ENCODE data around the gene UBR1. TPM values are rescaled to one million over a fixed set of nuclear protein-coding genes. Genes with fewer than 3 reads are reported as not detected.

UBR1 gene
- total RNA-seq, 1 donor from 2014 or later: 22.3 TPM

GRCh38 chr15:43125100-43125661 lies 19.3 kb upstream of the UBR1 start:
- no peaks in the 10 kb centered on the region for H3K27me3 Mint-ChIP-seq (ENCODE audit: low read depth)

GRCh38 chr15:43121863-43122262 lies 16.0 kb upstream of the UBR1 start:
- peaks cover 19% of the 10 kb centered on the region for H3K4me1 Mint-ChIP-seq (ENCODE audit: low read depth)
- no peak overlapping the region for H3K4me3 Mint-ChIP-seq (ENCODE audit: unreplicated experiment)
- no peaks in the 10 kb centered on the region for H3K9me3 Mint-ChIP-seq (ENCODE audit: low read depth)
- H3K27me3 Mint-ChIP-seq (ENCODE audit: low read depth): peaks cover 11% of the 10 kb centered on the region
- H3K27ac Mint-ChIP-seq (ENCODE audit: unreplicated experiment): no peak overlapping the region
- no peak for TF ChIP-seq CTCF (IDR thresholded peaks at IDR 0.05)
- no peaks in the 10 kb centered on the region for H3K36me3 Mint-ChIP-seq (ENCODE audit: low read depth)
- DNase-seq (ENCODE audit: low spot score): no peak

More at GRCh38 chr15:43125100-43125661, 19.3 kb upstream of the UBR1 start:
- no peak for DNase-seq (ENCODE audit: low spot score)
- no peak overlapping the region for H3K4me3 Mint-ChIP-seq (ENCODE audit: unreplicated experiment)
- H3K36me3 Mint-ChIP-seq (ENCODE audit: low read depth): peaks cover 2% of the 10 kb centered on the region
- peaks cover 23% of the 10 kb centered on the region for H3K4me1 Mint-ChIP-seq (ENCODE audit: low read depth)
- no peak for TF ChIP-seq CTCF (IDR thresholded peaks at IDR 0.05)
- peaks cover 5% of the 10 kb centered on the region for H3K9me3 Mint-ChIP-seq (ENCODE audit: low read depth)
- no peak overlapping the region for H3K27ac Mint-ChIP-seq (ENCODE audit: unreplicated experiment)

GRCh38 chr15:43118829-43119228 lies 13.0 kb upstream of the UBR1 start:
- TF ChIP-seq CTCF (IDR thresholded peaks at IDR 0.05): no peak
- H3K4me1 Mint-ChIP-seq (ENCODE audit: low read depth): peaks cover 11% of the 10 kb centered on the region
- H3K27me3 Mint-ChIP-seq (ENCODE audit: low read depth): peaks cover 20% of the 10 kb centered on the region
- no peaks in the 10 kb centered on the region for H3K36me3 Mint-ChIP-seq (ENCODE audit: low read depth)
- no peak overlapping the region for H3K27ac Mint-ChIP-seq (ENCODE audit: unreplicated experiment)
- no peaks in the 10 kb centered on the region for H3K9me3 Mint-ChIP-seq (ENCODE audit: low read depth)
- DNase-seq (ENCODE audit: low spot score): no peak
- no peak overlapping the region for H3K4me3 Mint-ChIP-seq (ENCODE audit: unreplicated experiment)

- H3K4me1 Mint-ChIP-seq (ENCODE audit: low read depth): peaks cover 7% of the 10 kb centered on the region
- no peak overlapping the region for H3K4me3 Mint-ChIP-seq (ENCODE audit: unreplicated experiment)
- no peak for DNase-seq (ENCODE audit: low spot score)
- H3K27ac Mint-ChIP-seq (ENCODE audit: unreplicated experiment): no peak overlapping the region
- H3K27me3 Mint-ChIP-seq (ENCODE audit: low read depth): peaks cover 20% of the 10 kb centered on the region
- TF ChIP-seq CTCF (IDR thresholded peaks at IDR 0.05): no peak
- no peaks in the 10 kb centered on the region for H3K9me3 Mint-ChIP-seq (ENCODE audit: low read depth)
- no peaks in the 10 kb centered on the region for H3K36me3 Mint-ChIP-seq (ENCODE audit: low read depth)
Observed at GRCh38 chr15:43118286-43118685, 12.4 kb upstream of the UBR1 start.

- H3K27me3 Mint-ChIP-seq (ENCODE audit: low read depth): peaks cover 5% of the 10 kb centered on the region
- no peak overlapping the region for H3K4me3 Mint-ChIP-seq (ENCODE audit: unreplicated experiment)
Observed at GRCh38 chr15:43111354-43111753, 5.5 kb upstream of the UBR1 start.

More at GRCh38 chr15:43111354-43111753, 5.5 kb upstream of the UBR1 start:
- H3K27ac Mint-ChIP-seq (ENCODE audit: unreplicated experiment): no peak overlapping the region
- H3K4me1 Mint-ChIP-seq (ENCODE audit: low read depth): peaks cover 3% of the 10 kb centered on the region
- H3K36me3 Mint-ChIP-seq (ENCODE audit: low read depth): no peaks in the 10 kb centered on the region
- no peak for DNase-seq (ENCODE audit: low spot score)
- TF ChIP-seq CTCF (IDR thresholded peaks at IDR 0.05): no peak
- H3K9me3 Mint-ChIP-seq (ENCODE audit: low read depth): no peaks in the 10 kb centered on the region
